SK-N-MC (cell line): Measurements from ENCODE around the gene TMC1.

Source experiments
- EZH2 ChIP-seq: fragments of 200-600 bp; sonication (generic); IDR thresholded peaks from one replicate; pipeline ENCODE4 v1.6.1; 2017; ENCODE audit warnings: antibody characterized with exemption
- POLR2AphosphoS5 ChIP-seq: IDR thresholded peaks from 2 replicates; pipeline ENCODE4 v1.6.1; 2012; ENCODE audit warnings: mild to moderate bottlenecking, low read depth, low read length, borderline replicate concordance

DNA sequence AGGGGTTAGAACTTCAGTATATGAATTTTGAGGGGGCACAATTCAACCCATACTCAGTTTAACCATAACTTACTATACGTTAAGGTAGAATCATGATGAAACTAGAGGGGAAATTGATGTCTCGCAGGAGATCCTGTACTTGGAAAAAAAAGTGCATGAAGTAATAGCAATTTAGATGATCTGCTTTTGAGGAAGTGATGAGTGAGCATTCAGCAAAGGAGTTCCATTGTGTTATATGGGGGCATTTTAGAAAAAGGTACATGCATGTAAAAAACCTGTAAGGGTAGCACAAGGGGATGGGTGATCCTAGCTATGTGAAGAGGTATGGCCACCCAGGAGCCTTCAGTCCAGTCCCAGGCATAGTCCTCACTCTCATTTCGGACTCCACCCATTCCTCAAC is 14.8 kb upstream of the TMC1 start:
- no peak for TF ChIP-seq EZH2
- no peak for TF ChIP-seq POLR2AphosphoS5
